ENCODE data around the gene ATM. TPM values are rescaled to one million over a fixed set of nuclear protein-coding genes. Genes with fewer than 3 reads are reported as not detected.
"Not testable (repeated sequence)": the region's sequence is repeated elsewhere in the genome, so short reads cannot be mapped to it uniquely, and the experiment has no call there.

Gene ATM
- total RNA-seq, 4 donors from 2014 or later: 52.8 to 85.9 (median 58.7) TPM

GRCh38 chr11:108241330-108242037 lies 18.6 kb downstream of the ATM start:
- DNase-seq (ENCODE audit: low spot score): no peak
- ATAC-seq (ENCODE audit: low FRiP score): no peak
- TF ChIP-seq CTCF (IDR thresholded peaks at IDR 0.05): no peak

DNA sequence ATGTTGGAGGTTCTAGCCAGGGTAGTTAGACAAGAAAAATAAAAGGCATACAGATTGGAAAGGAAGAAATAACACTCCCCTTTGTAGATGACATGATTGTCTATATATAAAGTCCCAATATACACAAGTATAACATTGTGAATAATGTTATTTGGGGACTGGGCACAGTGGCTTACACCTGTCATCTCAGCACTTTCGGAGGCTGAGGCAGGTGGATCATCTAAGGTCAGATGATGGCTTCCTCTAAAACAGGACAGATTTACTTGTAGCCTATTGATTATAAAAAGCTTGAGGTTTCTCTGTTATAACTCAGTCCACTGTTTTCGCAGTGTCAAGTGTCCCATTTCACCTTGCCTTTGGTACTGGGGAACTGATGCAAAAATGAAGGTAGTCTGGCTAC lies 19.6 kb downstream of the ATM start:
- DNase-seq (ENCODE audit: low spot score) (no peak), ATAC-seq (ENCODE audit: low FRiP score) (no peak)
- TF ChIP-seq CTCF (IDR thresholded peaks at IDR 0.05): no peak

GRCh38 chr11:108246308-108246707 lies 23.4 kb downstream of the ATM start:
- ATAC-seq (ENCODE audit: low FRiP score): no peak
- TF ChIP-seq CTCF (IDR thresholded peaks at IDR 0.05): no peak
- no peak for DNase-seq (ENCODE audit: low spot score)

- TF ChIP-seq CTCF (IDR thresholded peaks at IDR 0.05): no peak
- ATAC-seq (ENCODE audit: low FRiP score) (no peak), DNase-seq (ENCODE audit: low spot score) (no peak)
Measured at GRCh38 chr11:108246885-108247284, 24.0 kb downstream of the ATM start.

DNA sequence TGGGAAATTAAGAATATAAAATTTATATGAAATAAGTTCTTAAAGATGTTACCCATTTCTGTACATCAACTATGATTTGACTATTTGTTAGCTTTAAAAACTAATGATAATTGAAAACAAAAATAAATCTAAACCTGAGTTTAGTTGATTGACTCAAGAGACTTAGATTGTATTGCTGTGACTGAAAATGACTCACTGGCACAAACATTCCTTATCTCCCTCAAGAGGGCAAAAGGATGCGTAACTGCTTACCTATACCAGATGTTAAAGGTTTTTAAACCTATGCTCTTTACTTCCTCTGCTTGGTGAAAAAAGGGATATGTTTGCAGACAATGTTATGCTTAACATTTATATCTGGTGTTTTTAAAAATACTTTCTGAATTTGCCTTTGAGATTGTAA lies 30.3 kb downstream of the ATM start:
- no peak for TF ChIP-seq CTCF (IDR thresholded peaks at IDR 0.05)
- ATAC-seq (ENCODE audit: low FRiP score) (no peak), DNase-seq (ENCODE audit: low spot score) (no peak)

- ATAC-seq (ENCODE audit: low FRiP score): no peak
- TF ChIP-seq CTCF (IDR thresholded peaks at IDR 0.05): no peak
- no peak for DNase-seq (ENCODE audit: low spot score)
Measured at GRCh38 chr11:108269583-108269982, 46.7 kb downstream of the ATM start.

DNA sequence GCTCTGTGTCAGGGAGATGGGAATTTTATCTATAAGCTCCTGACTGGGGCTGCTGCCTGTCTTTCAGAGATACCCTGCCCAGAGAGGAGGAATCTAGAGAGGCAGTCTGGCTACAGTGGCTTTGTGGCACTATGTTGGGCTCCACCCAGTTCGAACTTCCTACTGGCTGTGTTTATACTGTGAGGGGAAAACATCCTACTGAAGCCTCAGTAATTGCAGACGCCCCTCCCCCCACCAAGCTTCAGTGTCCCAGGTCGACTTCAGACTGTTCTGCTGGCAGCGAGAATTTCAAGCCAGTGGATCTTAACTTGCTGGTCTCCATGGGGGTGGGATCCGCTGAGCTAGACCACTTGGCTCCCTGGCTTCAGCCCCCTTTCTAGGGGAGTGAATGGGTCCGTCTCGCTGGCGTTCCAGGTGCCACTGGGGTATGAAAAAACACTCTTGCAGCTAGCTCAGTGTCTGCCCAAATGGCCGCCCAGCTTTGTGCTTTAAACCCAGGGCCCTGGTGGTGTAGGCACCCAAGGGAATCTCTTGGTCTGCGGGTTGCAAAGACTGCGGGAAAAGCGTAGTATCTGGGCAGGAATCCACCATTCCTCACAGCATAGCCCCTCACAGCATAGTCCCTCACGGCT lies 54.2 kb downstream of the ATM start:
- DNase-seq (ENCODE audit: low spot score); ATAC-seq (ENCODE audit: low FRiP score): not testable (repeated sequence)

All from omental fat pad (tissue), 4 donors.